ENCODE results near the gene TFCP2.

DNA sequence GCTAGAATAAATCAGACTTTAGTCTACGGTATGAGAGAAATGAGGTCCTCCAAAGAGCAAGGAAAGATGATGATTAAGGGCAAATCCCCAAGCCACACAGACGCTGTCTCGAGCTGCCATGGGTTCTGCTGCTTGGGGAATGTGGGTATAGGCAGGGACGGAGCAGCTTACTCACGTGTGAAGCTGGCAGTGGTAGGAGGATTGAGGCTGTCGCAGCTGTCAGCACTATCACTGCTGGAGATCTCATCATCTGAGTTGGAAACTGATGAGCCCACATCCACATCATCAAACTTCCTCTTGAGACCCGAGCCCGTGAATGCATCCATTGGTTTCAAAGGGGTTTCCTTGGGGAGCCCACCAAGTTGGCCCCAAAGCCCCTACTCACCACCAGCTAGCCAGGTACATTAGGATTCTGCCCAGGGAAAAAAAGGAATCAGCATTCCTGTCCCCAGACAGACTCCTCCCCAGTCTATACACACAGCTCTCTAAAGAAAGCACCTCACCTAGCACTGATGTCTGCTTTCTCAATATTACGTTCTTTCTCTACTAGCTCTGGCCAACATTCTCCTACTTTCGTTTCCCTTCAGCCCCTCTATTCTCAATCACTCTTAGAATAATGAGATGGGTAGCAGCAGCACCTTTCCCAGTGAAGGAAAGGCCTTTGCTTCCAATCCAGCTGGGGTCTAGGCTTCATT, 96.6 kb downstream of the TFCP2 start:
- TF ChIP-seq CTCF (IDR thresholded peaks at IDR 0.05 in 8 of 11, conservative IDR thresholded peaks at IDR 0.05 in 3 of 11): no peak
- TF ChIP-seq POLR2A (IDR thresholded peaks at IDR 0.05): no peak
- TF ChIP-seq POLR2AphosphoS5 (IDR thresholded peaks at IDR 0.05): no peak
